HG03025 (cell line): ENCODE data around the gene REG1A.

Source experiments
- ATAC-seq: cut with Tn5 transposase; IDR thresholded peaks from one replicate; pipeline ENCODE4 v1.9.1; 2021; ENCODE audit warnings: mild to moderate bottlenecking, moderate library complexity; ENCODE audit not compliant: unreplicated experiment, low FRiP score

The REG1A gene

GRCh38 chr2:79120194-79120713, at the start of gene REG1A:
Gene REG1A, plus strand, starts transcription at chr2:79120488. Its CDS starts 374 bp downstream, at chr2:79120862.
- ATAC-seq: no peak

GRCh38 chr2:79071078-79071477, 49.2 kb upstream of the REG1A start:
- ATAC-seq: no peak

GRCh38 chr2:79082987-79083386, 37.3 kb upstream of the REG1A start:
- ATAC-seq: no peak

GRCh38 chr2:79083597-79084251, 36.6 kb upstream of the REG1A start:
- ATAC-seq: no peak

GRCh38 chr2:79084495-79085135, 35.7 kb upstream of the REG1A start:
- ATAC-seq: no peak

- ATAC-seq: no peak
Measured at GRCh38 chr2:79085382-79085781, 34.9 kb upstream of the REG1A start.

GRCh38 chr2:79086255-79086654, 34.0 kb upstream of the REG1A start:
- ATAC-seq: no peak

- no peak for ATAC-seq
Measured at GRCh38 chr2:79087785-79088364, 32.4 kb upstream of the REG1A start, which contains the start of gene REG1B. Gene REG1B, minus strand, starts transcription at chr2:79087993. Its CDS starts 381 bp downstream, at chr2:79087612.

- ATAC-seq: no peak
Measured at GRCh38 chr2:79090693-79091092, 29.6 kb upstream of the REG1A start.

GRCh38 chr2:79097843-79098242, 22.4 kb upstream of the REG1A start:
- no peak for ATAC-seq

- ATAC-seq: no peak
Measured at GRCh38 chr2:79099140-79099686, 21.1 kb upstream of the REG1A start.

GRCh38 chr2:79100285-79100684, 20.0 kb upstream of the REG1A start:
- ATAC-seq: no peak

- ATAC-seq: no peak
Measured at GRCh38 chr2:79101024-79101423, 19.3 kb upstream of the REG1A start.

- ATAC-seq: no peak
Measured at GRCh38 chr2:79103214-79103613, 17.1 kb upstream of the REG1A start.

- ATAC-seq: no peak
Measured at GRCh38 chr2:79105259-79105658, 15.0 kb upstream of the REG1A start.

GRCh38 chr2:79112269-79112668, 8.0 kb upstream of the REG1A start:
- ATAC-seq: no peak

- no peak for ATAC-seq
Measured at GRCh38 chr2:79114797-79115494, 5.3 kb upstream of the REG1A start.

GRCh38 chr2:79116997-79117928, 3.0 kb upstream of the REG1A start:
- no peak for ATAC-seq

- no peak for ATAC-seq
Measured at GRCh38 chr2:79122676-79123075, 2.4 kb downstream of the REG1A start.
